Medulla oblongata (tissue), 1 donor: ENCODE data around the gene ACOX2.

Source experiments
- DNase-seq: peaks from one replicate; pipeline ENCODE4 v3.0.0-alpha.2; 2015; ENCODE audit errors: extremely low spot score

ACOX2 gene

GRCh38 chr3:58508437-58508836, 28.6 kb downstream of the ACOX2 start:
- no peak for DNase-seq

GRCh38 chr3:58507356-58508078, 29.5 kb downstream of the ACOX2 start:
- no peak for DNase-seq

GRCh38 chr3:58502872-58503271, 34.1 kb downstream of the ACOX2 start:
- no peak for DNase-seq

GRCh38 chr3:58497097-58497496, 39.9 kb downstream of the ACOX2 start:
- peak; percentile 74 for DNase-seq

GRCh38 chr3:58496206-58496857, 40.7 kb downstream of the ACOX2 start:
- DNase-seq: no peak

- no peak for DNase-seq
Measured at GRCh38 chr3:58495101-58495500, 41.9 kb downstream of the ACOX2 start.

GRCh38 chr3:58494107-58494506, 42.9 kb downstream of the ACOX2 start:
- no peak for DNase-seq

- DNase-seq: no peak
Measured at GRCh38 chr3:58492494-58492905, 44.5 kb downstream of the ACOX2 start.

- peak; percentile 95 for DNase-seq
Measured at GRCh38 chr3:58491506-58492402, 45.2 kb downstream of the ACOX2 start, which contains the start of gene KCTD6. TSS of gene KCTD6 (plus strand) at chr3:58492096. CDS start at chr3:58498756, 6,660 bp downstream.

- DNase-seq: no peak
Measured at GRCh38 chr3:58490860-58491501, 46.0 kb downstream of the ACOX2 start.

- DNase-seq: no peak
Measured at GRCh38 chr3:58488967-58489366, 48.0 kb downstream of the ACOX2 start.

GRCh38 chr3:58487140-58487886, 49.7 kb downstream of the ACOX2 start:
- DNase-seq: no peak

- DNase-seq: no peak
Measured at GRCh38 chr3:58485801-58486435, 51.1 kb downstream of the ACOX2 start.

- no peak for DNase-seq
Measured at GRCh38 chr3:58484722-58485069, 52.3 kb downstream of the ACOX2 start.

GRCh38 chr3:58484045-58484721, 52.8 kb downstream of the ACOX2 start:
- DNase-seq: no peak

GRCh38 chr3:58482917-58483636, 53.9 kb downstream of the ACOX2 start:
- DNase-seq: no peak

- no peak for DNase-seq
Measured at GRCh38 chr3:58480309-58480708, 56.7 kb downstream of the ACOX2 start.

- no peak for DNase-seq
Measured at GRCh38 chr3:58478781-58479180, 58.2 kb downstream of the ACOX2 start.

GRCh38 chr3:58474967-58475578, 61.9 kb downstream of the ACOX2 start:
- DNase-seq: no peak
